HL-60/S4 treated with retinoic acid at 250 ng/mL for 4 days and 3 days (cell line): Measurements from ENCODE around the gene SORT1.

Experiments used
- in situ Hi-C: fragments of 300-500 bp; cut with MboI; formaldehyde crosslinking; loops from 2 replicates; pipeline ENCODE4 v1.7.0; 2022; ENCODE audit warnings: low sequenced_read_pairs

Gene SORT1

DNA sequence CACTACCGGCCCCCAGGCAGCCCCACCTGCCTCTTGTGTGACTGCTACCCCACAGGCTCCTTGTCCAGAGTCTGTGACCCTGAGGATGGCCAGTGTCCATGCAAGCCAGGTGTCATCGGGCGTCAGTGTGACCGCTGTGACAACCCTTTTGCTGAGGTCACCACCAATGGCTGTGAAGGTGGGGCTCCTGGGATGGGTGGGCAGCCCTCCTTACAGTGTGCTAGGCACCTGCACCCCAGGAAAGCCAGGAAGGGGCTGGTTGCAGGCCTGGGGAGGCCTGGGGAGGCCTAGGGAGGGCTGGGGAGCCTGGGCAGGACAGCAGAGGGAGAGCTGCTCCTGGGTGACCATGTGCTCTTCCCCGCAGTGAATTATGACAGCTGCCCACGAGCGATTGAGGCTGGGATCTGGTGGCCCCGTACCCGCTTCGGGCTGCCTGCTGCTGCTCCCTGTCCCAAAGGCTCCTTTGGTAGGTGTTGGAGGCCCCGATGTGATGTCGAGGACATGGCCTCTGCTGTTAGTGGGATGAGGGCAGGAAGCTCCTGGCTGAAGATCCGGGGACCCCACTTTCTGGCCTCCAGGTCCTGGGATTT, 131.9 kb downstream of the SORT1 start:
- in situ Hi-C loops = loop anchor here (10.0 kb wide), 1 partner anchor 269 kb away; the partner anchor contains the start of gene GPR61

DNA sequence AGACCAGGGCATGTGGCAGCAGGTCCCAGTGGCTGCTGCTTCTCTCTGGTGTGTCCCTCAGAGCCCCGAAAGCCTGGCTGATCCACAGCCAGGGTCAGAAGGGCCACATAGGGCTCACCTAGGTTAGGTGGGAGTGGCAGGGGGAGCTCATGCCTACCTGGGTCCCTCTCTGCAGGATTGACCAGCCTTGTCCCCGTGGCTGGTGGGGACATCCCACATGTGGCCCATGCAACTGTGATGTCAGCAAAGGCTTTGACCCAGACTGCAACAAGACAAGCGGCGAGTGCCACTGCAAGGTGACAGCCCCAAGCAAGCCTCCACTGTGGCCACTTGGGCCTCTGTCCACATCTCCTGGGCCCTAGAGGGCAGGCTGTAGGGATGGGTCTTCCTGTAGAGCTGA, 132.7 kb downstream of the SORT1 start:
- in situ Hi-C loops = loop anchor here (10.0 kb wide), 1 partner anchor 270 kb away; the partner anchor contains the start of gene GPR61

DNA sequence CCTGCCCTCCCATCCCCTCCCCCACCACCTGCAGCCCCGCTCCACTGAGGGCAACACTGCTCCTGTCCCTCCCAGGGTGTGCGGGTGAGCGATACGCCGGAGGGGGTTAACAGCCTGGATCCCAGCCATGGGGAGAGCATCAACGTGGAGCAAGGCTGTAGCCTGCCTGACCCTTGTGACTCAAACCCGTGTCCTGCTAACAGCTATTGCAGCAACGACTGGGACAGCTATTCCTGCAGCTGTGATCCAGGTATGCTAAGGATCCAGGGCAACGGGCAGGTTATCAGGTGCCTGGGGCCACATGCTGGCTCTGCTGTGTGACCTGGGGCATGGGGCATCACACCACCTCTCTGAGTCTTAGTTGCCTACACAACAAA, 133.4 kb downstream of the SORT1 start:
- in situ Hi-C loops = loop anchor here (10.0 kb wide), 1 partner anchor 270 kb away; the partner anchor contains the start of gene GPR61

DNA sequence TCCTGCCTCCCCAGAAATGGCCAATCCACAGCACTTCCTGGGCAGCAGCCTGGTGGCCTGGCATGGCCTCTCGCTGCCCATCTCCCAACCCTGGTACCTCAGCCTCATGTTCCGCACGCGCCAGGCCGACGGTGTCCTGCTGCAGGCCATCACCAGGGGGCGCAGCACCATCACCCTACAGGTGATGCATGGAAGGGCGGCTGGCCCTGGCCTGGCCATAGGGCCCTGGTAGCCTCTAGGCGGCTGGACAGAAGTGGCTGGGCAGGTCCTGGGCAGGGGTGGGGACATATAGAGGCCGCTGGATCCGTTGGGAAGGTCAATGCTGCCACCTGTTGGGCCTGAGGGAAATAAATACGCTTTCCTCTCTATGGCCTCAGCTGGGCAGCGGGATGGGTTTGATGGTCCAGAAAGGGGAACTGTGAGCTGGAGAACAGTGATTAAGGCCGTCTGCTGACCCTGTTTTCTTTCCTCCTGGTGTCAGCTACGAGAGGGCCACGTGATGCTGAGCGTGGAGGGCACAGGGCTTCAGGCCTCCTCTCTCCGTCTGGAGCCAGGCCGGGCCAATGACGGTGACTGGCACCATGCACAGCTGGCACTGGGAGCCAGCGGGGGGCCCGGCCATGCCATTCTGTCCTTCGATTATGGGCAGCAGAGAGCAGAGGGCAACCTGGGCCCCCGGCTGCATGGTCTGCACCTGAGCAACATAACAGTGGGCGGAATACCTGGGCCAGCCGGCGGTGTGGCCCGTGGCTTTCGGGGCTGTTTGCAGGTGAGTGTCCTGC, 133.9 kb downstream of the SORT1 start:
- in situ Hi-C loops = loop anchor here (10.0 kb wide), 1 partner anchor 271 kb away; the partner anchor contains the start of gene GPR61

DNA sequence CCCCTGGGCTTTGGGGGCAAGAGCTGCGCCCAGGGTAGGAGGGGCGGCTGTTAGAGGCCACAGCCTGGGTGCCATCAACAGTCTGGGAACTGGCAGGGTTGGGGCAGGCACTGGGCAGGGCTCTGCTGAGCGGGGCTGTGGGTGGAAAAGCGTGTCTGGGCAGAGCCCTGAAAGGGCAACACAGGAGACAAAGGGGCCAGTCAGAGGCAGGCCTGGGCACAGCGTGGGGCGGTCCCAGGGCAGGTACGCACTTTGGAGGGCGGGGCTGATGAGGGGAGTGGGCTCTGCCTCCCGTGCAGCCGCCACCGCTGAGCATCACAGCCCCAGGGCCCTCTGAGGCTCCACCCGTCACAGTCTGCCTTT, 134.5 kb downstream of the SORT1 start:
- in situ Hi-C loops = loop anchor here (10.0 kb wide), 1 partner anchor 272 kb away; the partner anchor contains the start of gene GPR61

DNA sequence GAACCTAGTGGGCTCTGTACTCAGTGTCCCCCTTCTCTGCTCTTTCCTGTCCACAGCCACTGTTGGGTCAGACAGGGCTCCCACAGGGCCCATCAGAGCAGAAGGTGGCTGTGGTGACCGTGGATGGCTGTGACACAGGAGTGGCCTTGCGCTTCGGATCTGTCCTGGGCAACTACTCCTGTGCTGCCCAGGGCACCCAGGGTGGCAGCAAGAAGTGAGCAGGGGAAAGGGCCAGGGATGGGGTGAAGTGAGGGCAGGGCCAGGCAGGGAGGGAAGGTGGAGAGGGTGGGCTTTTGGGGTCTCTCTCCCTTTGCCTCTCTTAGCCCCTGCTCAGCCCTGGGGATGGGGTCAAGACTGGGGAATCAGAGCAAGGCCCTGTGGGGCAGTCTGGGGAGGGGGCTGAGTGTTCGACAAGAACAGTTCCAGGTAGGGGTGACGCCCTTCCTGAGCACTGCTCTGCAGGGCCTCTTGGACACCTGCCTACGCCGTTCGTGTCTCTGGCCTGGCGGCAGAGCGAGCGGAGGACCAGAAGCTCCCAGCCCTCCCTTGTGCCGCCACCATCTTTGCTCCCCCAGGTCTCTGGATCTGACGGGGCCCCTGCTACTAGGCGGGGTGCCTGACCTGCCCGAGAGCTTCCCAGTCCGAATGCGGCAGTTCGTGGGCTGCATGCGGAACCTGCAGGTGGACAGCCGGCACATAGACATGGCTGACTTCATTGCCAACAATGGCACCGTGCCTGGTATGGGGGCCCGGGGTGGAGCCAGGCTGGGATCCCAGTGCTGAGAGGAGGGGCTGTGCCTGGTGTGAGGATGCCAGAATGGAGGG, 135.3 kb downstream of the SORT1 start:
- in situ Hi-C loops = loop anchor here (10.0 kb wide), 1 partner anchor 272 kb away; the partner anchor contains the start of gene GPR61

DNA sequence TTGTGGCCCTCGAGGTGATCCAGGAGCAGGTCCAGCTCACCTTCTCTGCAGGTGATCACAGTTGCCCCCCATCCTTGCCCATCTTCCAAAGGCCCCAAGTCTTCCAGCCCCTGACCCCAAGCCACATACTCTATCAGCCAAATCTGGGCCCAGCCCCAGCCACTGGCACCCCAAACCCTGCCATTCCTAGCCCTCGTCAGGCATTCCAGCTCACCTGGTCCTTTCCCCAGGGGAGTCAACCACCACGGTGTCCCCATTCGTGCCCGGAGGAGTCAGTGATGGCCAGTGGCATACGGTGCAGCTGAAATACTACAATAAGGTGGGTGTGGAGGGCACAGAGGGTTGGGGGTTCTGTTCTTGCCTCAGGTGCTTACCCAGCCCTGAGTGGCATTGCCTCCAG, 136.1 kb downstream of the SORT1 start:
- in situ Hi-C loops = loop anchor here (10.0 kb wide), 1 partner anchor 273 kb away; the partner anchor contains the start of gene GPR61

DNA sequence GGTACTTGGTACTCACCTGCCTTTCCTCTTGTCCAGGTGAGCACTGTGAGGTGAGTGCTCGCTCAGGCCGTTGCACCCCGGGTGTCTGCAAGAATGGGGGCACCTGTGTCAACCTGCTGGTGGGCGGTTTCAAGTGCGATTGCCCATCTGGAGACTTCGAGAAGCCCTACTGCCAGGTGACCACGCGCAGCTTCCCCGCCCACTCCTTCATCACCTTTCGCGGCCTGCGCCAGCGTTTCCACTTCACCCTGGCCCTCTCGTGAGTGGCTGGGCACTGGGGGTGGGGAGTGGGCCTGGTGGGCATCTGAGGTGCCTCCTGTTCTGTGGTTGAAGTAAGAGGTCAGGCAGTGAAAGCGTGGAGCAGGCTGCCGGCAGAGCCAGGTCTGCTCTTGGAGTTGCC, 136.7 kb downstream of the SORT1 start:
- in situ Hi-C loops = loop anchor here (10.0 kb wide), 1 partner anchor 274 kb away; the partner anchor contains the start of gene GPR61

DNA sequence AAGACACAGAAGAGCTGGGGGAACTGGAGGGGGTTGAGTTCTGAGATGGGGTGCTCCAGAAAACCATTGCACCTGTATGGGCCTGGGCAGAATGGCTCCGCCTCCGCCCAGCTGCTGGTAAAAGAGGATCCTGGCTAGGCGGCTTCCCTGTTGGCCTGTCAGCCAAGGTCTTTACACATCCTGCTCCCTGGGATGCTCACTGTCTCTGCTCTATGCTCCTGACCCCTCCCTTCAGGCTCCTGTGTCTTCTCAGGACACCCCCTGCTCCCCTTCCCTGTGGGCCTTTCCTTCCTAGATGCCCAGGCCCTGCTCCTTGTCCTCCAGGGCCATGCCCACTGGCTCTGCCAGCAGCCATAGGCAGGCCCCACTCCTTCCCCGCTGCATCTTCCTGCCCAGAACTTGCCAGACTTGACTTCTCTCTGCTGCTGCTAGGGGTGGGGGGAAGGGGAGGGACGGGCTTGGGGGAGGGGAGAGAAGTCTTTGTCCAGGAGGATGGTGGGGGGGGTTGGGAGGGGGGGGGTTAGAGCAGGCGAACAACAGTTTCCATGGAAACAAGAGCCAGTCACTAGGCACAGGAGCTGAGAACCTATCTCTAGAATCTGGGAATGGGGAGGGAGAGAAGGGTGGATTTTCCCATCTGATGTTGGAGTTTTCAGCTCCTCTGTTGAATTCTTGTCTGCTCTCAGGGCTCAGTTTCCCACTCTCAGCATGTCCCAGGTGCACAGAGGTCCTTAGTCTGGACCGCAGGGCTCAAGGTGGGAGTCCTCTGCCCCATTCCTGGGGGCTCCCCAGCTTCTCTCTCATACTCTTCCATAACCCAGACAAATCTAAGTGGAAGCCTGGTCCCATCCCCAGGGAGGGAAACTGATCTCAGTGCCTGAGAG, 137.8 kb downstream of the SORT1 start:
- in situ Hi-C loops = loop anchor here (10.0 kb wide), 1 partner anchor 275 kb away; the partner anchor contains the start of gene GPR61
